Neural progenitor cell (in vitro differentiated cells): ENCODE measurements around the gene SCPEP1. TPM values are rescaled to one million over a fixed set of nuclear protein-coding genes. Genes with fewer than 3 reads are reported as not detected.

ENCODE experiments used
- DNase-seq: peaks from one replicate; pipeline ENCODE4 v3.0.0-alpha.2; 2016; ENCODE audit warnings: low spot score
- H2AFZ ChIP-seq: fragments of 200-600 bp; sonication (generic); replicated peaks from 2 replicates; pipeline ENCODE4 v1.6.1; 2016; ENCODE audit warnings: antibody characterized with exemption
- H3F3A ChIP-seq: fragments of 200-600 bp; sonication (generic); 2 replicates; pipeline ENCODE4 v1.6.1; 2016; ENCODE audit warnings: antibody characterized with exemption, low read depth
- H3K27ac ChIP-seq: fragments of 200-600 bp; sonication (generic); 2 replicates; pipeline ENCODE4 v1.5.1; 2016; ENCODE audit warnings: mild to moderate bottlenecking
- H3K27me3 ChIP-seq: fragments of 200-600 bp; sonication (generic); 2 replicates; pipeline ENCODE4 v1.6.1; 2016; ENCODE audit warnings: mild to moderate bottlenecking, moderate library complexity
- H3K36me3 ChIP-seq: fragments of 200-600 bp; sonication (generic); 2 replicates; pipeline ENCODE4 v1.5.1; 2016
- H3K4me1 ChIP-seq: fragments of 200-600 bp; sonication (generic); 2 replicates; pipeline ENCODE4 v1.6.1; 2016; ENCODE audit warnings: mixed run types
- H3K4me2 ChIP-seq: fragments of 200-600 bp; sonication (generic); 2 replicates; pipeline ENCODE4 v1.6.1; 2016
- H3K4me3 ChIP-seq: fragments of 200-600 bp; sonication (generic); 2 replicates; pipeline ENCODE4 v1.5.1; 2016
- H3K79me2 ChIP-seq: fragments of 200-600 bp; sonication (generic); 2 replicates; pipeline ENCODE4 v1.6.1; 2016; ENCODE audit warnings: low read depth
- H3K9ac ChIP-seq: fragments of 200-600 bp; sonication (generic); 2 replicates; pipeline ENCODE4 v1.6.1; 2016
- H3K9me3 ChIP-seq: fragments of 200-600 bp; sonication (generic); 2 replicates; pipeline ENCODE4 v1.5.1; 2016; ENCODE audit warnings: low read depth
- H4K20me1 ChIP-seq: fragments of 200-600 bp; sonication (generic); 2 replicates; pipeline ENCODE4 v1.6.1; 2016; ENCODE audit warnings: low read depth
- H3K27ac Mint-ChIP-seq: 3 replicates; pipeline ENCODE4 v1.8.0; 2021; ENCODE audit warnings: mixed read lengths
- H3K27me3 Mint-ChIP-seq: 2 replicates; pipeline ENCODE4 v1.8.0; 2022; ENCODE audit warnings: low read depth, mild to moderate bottlenecking, inconsistent platforms, moderate library complexity, mixed read lengths; ENCODE audit not compliant: insufficient read depth
- H3K36me3 Mint-ChIP-seq: 3 replicates; pipeline ENCODE4 v1.8.0; 2021; ENCODE audit warnings: mixed read lengths
- H3K4me1 Mint-ChIP-seq: 3 replicates; pipeline ENCODE4 v1.8.0; 2021; ENCODE audit warnings: mixed read lengths
- H3K4me3 Mint-ChIP-seq: 3 replicates; pipeline ENCODE4 v1.8.0; 2021; ENCODE audit warnings: mild to moderate bottlenecking, moderate library complexity, mixed read lengths
- H3K9me3 Mint-ChIP-seq: 3 replicates; pipeline ENCODE4 v1.8.0; 2020; ENCODE audit warnings: mixed read lengths
- CTCF ChIP-seq: fragments of 200-600 bp; sonication (generic); IDR thresholded peaks from 2 replicates; pipeline ENCODE4 v1.5.1; 2017; ENCODE audit warnings: antibody characterized with exemption, mild to moderate bottlenecking
- EZH2 ChIP-seq: fragments of 200-600 bp; sonication (generic); IDR thresholded peaks from 2 replicates; pipeline ENCODE4 v1.6.1; 2017; ENCODE audit warnings: antibody characterized with exemption, mild to moderate bottlenecking, moderate library complexity
- EZH2phosphoT487 ChIP-seq: fragments of 200-600 bp; sonication (generic); IDR thresholded peaks from 2 replicates; pipeline ENCODE4 v1.6.1; 2017; ENCODE audit warnings: antibody characterized with exemption
- total RNA-seq: library from RNA; depleted of rRNA; stranded (reverse); fragments of >200 nt; gene quantifications from 2 replicates; pipeline ENCODE4 v1.2.3, GENCODE V29; 2015; ENCODE audit warnings: low replicate concordance

SCPEP1 gene
- total RNA-seq, 1 donor from 2014 or later, result 28.7 TPM

GRCh38 chr17:57050306-57050705 is 72.4 kb downstream of the SCPEP1 start:
- TF ChIP-seq EZH2phosphoT487 (no peak), EZH2 (no peak), CTCF (no peak)
- H3K79me2 ChIP-seq, result no peaks in the 10 kb centered on the region
- no peaks in the 10 kb centered on the region for H3K36me3 ChIP-seq
- H3F3A ChIP-seq, result peaks cover 17% of the 10 kb centered on the region
- peaks cover 6% of the 10 kb centered on the region for H3K4me1 Mint-ChIP-seq
- DNase-seq, result no peak
- no peak overlapping the region for H3K4me3 Mint-ChIP-seq
- no peaks in the 10 kb centered on the region for H4K20me1 ChIP-seq
- no peaks in the 10 kb centered on the region for H3K9me3 ChIP-seq
- H3K4me2 ChIP-seq, result no peak overlapping the region
- no peak overlapping the region for H3K27ac Mint-ChIP-seq
- H3K27me3 Mint-ChIP-seq, result peaks cover 3% of the 10 kb centered on the region
- peak overlapping the region; percentile 50 for H2AFZ ChIP-seq
- H3K9me3 Mint-ChIP-seq, result no peaks in the 10 kb centered on the region
- H3K27ac ChIP-seq, result no peak overlapping the region
- no peak overlapping the region for H3K9ac ChIP-seq
- peaks cover 9% of the 10 kb centered on the region for H3K4me1 ChIP-seq
- H3K27me3 ChIP-seq, result no peaks in the 10 kb centered on the region
- H3K4me3 ChIP-seq, result no peak overlapping the region
- no peaks in the 10 kb centered on the region for H3K36me3 Mint-ChIP-seq

GRCh38 chr17:57051886-57052361 is 74.0 kb downstream of the SCPEP1 start:
- DNase-seq, result peak; percentile 35
- Histone ChIP-seq H3K4me1 (peaks cover 9% of the 10 kb centered on the region), H3K79me2 (no peaks in the 10 kb centered on the region), H2AFZ (no peak overlapping the region), H3F3A (peaks cover 17% of the 10 kb centered on the region), H3K9me3 (no peaks in the 10 kb centered on the region), H3K27ac (no peak overlapping the region), H4K20me1 (no peaks in the 10 kb centered on the region), H3K27me3 (no peaks in the 10 kb centered on the region), H3K4me3 (no peak overlapping the region), H3K36me3 (no peaks in the 10 kb centered on the region), H3K9ac (no peak overlapping the region), H3K4me2 (peak overlapping the region; percentile 47)
- no peaks in the 10 kb centered on the region for H3K36me3 Mint-ChIP-seq
- H3K27ac Mint-ChIP-seq, result no peak overlapping the region
- H3K27me3 Mint-ChIP-seq, result peaks cover 3% of the 10 kb centered on the region
- no peaks in the 10 kb centered on the region for H3K9me3 Mint-ChIP-seq
- no peak overlapping the region for H3K4me3 Mint-ChIP-seq
- TF ChIP-seq CTCF (no peak), EZH2phosphoT487 (no peak), EZH2 (no peak)
- H3K4me1 Mint-ChIP-seq, result peaks cover 6% of the 10 kb centered on the region

Other genes with a start within 250 kb of the SCPEP1 start
- 0.59 and 1.4 TPM in 2 replicates for gene C17orf67, start 144.2 kb upstream of the SCPEP1 start, total RNA-seq
- 4.5 and 7.5 TPM in 2 replicates for gene DGKE, start 144.0 kb upstream of the SCPEP1 start, total RNA-seq
- 6.1 and 7.6 TPM in 2 replicates for gene TRIM25, start 64.1 kb upstream of the SCPEP1 start, total RNA-seq
- gene COIL, start 17.1 kb upstream of the SCPEP1 start, total RNA-seq, result 25.4 and 40.0 TPM in 2 replicates
- gene AKAP1, start 107.1 kb downstream of the SCPEP1 start, total RNA-seq, result 8.8 and 13.4 TPM in 2 replicates